Erythroblast (primary cell): ENCODE measurements around the gene ZNF625.

ENCODE experiments used
- GATA1 ChIP-seq: IDR thresholded peaks from 2 replicates; pipeline ENCODE4 v1.6.1; 2011; ENCODE audit warnings: low read depth, mild to moderate bottlenecking, control low read depth, low read length, moderate library complexity
- POLR2A ChIP-seq: IDR thresholded peaks from 2 replicates; pipeline ENCODE4 v1.6.1; 2011; ENCODE audit warnings: mild to moderate bottlenecking, low read length

DNA sequence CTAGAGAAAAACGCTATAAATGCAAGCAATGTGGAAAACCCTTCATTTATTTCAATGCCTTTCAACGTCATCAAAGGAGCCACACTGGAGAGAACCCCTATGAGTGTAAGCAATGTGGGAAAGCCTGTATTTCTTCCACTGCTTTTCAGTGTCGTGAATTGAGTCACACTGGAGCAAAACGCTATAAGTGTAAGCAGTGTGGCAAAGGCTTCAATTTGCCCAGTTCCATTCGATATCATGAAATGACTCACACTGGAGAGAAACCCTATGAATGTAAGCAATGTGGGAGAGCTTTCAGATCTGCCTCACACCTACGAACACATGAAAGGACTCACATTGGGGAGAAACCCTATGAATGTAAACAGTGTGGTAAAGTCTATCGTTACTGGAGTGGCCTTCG, 43.8 kb downstream of the ZNF625 start:
- no peak for TF ChIP-seq POLR2A
- no peak for TF ChIP-seq GATA1
